NCI-H1417 (cell line): ENCODE measurements around the gene ITGA5.

Experiments
- DNase-seq, 3 experiments: peaks; one replicate each; lab custom pipeline; 2025; lab: John Stamatoyannopoulos, UW

Gene ITGA5

DNA sequence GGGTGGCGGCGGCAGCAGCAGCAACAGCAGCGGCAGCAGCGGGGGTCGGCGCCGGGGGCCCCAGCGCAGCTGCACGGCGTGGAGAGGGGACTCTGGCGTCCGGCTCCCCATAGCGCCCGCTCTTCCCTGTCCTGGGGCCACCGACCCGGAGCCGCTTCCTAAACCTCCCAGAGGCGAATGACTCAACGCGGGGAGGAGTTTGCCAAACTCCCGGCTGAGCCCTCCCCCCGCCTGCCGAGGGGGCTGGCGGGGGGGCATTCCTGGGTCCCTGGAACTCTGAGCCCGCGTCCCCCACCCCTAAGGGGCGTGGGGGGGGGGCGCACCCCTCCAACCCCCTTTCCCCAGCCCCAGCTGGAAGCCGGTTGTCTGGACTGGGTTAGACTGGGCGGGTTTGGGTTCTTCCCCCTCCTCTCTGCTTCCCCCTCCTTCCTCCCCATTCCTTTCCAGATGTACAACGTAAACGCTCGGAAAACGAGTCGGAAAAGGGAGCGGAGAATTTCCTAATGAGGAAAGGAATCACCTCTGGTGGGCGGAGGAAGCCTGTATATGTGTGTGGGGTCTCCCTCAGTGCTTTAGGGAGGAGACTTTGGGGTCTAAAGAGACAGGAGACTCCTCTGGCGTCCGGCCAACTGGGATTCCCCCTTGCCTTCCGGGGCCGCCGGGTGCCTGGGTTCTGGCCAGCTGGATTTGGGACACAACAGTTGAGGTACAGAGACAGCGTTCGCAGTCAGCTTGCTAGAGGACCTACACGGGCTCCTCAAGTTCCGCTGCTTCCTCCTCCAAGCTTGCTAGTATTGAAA is at the start of gene ITGA5:
ITGA5 (minus strand) TSS at position 179 of the 800 bp plus-strand sequence; CDS start at position 111, 68 bp downstream.
- DNase-seq: peak in 2 of 3 experiments; percentile 18 to 27

DNA sequence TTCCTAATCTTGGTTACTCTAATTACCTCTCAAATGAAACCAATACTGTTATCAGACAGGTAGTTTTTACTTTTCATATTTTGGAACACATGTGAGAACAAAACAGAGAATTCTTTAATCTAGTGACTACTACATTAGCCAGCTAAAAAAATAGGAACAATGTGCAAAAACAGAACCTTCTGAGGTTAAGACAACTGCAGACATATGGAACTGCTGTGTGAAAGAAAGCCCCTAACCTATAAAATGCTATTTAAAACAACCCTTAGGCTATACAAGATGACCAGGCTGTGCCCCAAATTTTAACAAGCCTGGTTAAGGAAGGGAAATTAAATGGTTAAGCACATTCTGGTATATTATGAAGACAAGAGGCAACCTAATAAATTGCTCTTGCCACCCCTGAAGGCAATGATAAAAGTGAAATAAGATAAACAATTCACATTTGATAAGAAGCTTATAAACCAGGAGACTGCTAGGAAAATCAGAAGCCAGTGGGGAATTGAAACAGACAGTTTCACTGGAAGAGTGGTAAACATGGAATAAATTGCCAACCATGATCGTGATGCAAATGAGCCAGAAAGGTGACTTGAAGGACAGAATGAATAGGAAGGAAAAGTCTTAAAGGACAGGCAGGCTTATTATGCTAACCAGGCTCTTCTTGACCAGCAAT is 46.9 kb upstream of the ITGA5 start:
- DNase-seq: no peak

DNA sequence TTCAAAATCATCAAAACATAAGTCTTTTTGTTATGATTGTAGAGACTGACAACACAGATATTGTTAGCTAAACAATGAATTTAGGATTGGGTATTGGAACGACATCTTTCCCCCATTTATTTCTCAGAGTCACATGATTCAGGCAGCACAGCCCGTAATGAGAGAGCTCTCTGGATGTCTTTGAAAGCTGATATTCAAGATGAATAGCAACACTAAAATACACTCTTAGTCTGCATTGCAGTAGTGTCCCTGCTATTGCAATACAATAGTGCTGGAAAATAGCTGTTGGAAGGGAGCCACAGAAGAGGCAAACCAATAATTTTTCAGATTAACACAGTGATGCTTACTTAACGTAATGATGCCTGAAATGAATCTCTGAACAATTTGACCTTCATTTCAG is 44.4 kb upstream of the ITGA5 start:
- DNase-seq: peak in 1 of 3 experiments; percentile 37

DNA sequence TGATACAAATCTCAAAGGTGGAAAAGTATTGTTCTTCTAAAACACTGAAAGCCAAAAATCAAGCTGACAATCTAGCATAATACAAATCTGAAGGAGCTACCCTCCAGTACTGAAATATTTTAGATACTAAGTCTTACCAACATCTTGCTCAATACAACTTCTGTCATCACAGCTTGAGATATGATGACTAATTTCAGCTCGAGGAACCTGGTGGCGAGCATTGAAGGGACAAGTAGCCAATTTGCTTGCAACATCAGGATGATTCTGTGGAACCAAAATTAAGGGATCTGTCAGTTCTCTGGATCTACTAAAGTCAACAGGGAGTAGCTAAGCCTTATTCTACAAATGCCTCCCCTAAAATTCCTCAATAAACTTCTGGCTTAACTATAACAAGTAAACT is 44.0 kb upstream of the ITGA5 start:
- DNase-seq: no peak

DNA sequence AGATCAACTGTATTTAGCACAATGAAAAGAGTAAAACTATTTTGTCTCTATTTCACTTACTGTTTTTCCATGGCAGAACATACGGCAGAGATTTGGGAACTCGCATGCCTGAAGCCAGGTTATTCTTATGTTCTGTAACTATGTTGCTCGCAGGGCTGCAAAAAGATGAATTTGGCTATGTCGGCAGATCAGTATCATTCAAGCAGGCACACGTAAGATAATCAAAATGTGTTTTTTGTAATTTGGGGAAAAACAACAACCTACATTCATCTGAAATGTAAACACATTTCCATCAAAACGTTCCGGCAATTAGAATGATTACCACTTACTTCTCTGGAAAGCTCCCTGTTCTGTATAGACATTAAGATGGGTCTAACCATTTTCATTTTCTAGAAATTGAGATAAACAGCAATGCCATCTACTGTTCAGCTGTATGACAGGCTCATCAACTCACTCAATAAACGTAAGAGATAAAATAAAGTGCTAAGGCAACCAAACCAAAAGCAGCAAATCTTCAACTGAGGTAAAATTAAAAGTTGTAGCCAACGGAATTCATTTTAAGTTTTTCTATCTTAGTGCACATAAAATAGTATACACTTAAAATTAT is 41.4 kb upstream of the ITGA5 start:
- no peak for DNase-seq

DNA sequence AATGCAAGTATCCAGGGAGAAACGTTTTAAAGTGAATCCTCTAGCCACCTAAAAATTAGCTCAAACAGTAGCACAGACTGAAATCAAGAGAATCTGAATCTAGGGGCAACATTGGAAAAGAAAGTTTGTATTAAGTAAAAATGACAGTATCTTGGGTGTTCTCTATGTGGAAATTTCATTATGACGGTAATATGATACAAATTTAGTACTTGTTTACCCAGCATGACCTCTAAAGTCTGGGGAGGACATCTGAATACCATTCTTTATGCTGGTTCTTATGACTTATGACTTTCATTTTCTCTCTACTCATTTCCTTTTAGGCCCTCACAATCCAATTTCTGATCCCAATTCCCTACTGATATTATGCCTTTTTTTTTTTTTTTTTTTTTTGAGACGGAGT is 40.3 kb upstream of the ITGA5 start:
- no peak for DNase-seq

DNA sequence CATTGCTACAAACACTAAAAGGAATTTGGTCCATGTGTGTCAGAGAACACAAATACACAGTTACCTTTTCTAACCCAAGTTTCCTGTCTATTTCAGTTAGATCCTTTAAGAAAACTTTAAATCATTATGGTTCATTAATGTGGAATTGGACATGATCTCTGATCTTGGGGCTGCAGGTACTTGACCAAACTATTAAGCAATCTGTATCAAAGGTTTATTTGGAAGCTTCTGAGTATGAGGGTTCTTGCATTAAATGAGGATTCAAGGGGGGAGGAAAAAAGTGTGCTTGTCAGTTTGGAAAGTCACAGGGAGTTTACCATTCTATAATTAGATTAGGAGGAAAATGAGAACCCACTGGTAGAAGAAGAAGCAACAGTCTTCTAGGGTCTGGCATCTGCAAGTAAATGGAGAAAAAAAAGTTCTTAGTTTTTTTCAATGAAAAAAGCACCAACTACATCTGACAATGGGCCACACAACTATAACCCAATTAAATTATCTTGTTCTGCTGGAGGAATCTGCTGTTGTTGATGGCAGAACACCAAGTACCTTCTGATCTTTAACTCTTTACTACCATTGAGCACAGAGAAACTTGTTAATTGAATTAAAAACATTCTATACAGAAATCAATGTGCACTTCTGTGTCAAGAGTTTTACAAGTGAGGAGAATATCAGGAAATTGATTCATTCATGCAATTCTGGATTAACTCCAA is 36.8 kb upstream of the ITGA5 start:
- no peak for DNase-seq

DNA sequence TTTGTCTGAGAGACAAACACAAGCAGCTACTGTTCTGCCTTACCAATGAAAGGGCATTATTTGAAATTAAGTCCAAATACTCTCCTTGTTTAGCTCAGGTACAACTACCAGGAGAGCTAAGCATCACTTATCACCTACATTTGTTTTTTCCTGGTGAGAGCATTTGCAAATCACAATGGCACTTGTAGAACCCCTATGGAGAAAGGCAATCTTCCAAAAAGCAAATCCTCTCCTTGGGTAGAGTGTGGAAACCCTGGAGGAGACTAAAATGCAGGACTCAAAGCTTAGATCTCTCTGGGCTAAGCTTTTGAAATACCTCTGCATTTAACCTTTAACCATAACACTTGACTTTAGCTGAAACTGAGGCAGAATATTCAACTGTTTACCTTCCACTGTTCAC is 33.6 kb upstream of the ITGA5 start:
- peak in 2 of 3 experiments; percentile 38 to 53 for DNase-seq

DNA sequence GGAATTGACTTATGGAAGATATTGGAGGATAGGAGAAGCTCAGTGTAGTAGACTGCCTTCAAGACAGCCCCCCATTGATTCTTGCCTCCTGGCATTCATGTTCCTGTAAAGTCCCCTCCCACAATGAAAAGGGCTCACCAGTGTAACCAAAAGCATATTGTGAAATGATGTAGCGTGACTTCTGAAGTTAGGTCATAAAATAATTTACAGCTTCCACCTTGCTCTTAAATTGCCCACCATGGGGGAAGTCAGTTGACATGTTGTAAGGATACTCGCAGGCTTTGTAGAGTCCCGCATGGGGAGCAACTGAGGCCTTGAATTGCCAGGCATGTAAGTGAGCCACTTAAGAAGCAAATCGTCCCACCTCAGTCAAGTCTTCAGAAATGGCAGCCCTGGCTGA is 29.3 kb upstream of the ITGA5 start:
- no peak for DNase-seq

DNA sequence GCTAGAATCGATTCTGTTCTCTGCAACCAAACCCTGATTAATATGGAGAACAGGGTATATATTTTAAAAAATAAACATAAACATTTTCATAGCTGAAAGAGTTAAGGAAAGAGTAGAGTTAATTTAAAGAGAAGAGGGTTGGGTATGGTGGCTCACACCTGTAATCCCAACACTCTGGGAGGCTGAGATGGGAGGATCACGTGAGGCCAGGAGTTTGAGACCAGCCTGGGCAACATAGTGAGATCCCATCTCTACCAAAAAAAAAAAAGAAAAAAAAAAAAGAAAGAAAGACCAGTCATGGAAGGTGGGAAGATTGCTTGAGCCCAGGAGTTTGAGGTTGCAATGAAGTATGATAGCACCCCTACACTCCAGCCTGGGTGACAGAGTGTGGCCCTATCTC is 28.9 kb upstream of the ITGA5 start:
- no peak for DNase-seq

DNA sequence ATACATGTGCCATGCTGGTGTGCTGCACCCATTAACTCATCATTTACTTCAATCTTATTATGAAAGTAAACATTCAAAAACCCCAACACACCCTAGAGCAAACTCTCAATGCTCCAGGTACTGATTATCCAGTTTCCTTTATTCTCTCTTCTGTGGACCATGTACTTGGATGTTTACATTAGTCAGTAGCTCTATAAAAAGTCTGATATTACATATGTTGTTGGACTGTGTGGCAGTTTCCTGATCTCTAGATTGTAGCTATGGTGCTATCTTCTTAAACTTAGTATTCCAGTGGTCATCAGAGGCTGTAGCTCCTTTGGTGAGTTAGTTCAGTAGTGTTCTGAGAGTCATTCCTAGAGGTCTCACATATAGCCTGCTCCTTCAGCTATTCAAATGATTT is 25.1 kb upstream of the ITGA5 start:
- peak in 2 of 3 experiments; percentile 16 to 58 for DNase-seq

DNA sequence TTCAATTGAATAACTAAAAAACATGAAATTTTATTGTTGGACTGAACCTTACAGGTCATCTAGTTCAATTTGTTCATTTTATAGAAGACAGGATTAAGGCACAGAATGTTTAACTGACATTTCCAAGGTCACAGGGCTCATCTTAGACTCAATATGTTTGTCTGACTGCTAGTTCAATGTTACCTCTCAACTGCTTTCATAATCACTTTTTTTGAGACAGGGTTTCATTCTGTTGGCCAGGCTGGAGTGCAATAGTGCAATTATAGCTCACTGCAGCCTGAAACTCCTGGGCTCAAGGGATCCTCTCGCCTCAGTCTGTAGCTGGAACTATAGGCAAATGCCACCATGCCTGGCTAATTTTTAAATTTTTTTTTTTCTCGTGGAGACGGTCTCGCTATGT is 24.4 kb upstream of the ITGA5 start:
- DNase-seq: no peak

DNA sequence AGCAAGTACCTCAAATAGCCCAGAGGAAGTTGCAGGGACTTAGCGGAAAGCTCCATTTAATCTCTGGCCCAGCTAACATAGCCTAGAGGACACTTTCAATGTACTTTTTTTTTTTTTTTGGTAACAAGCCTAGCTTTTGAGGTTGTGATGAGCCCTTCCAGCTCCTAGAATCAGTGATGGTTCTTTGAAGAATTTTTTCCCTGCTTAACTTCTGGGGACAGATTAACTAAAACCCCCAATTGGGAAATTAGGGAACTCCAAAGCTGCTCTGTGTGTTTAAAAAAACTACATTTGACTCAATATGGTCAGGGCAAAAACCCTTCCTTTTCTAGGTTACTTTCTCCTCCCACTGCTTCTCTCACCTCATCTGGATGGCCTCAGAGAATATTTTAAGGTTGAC is 23.9 kb upstream of the ITGA5 start:
- DNase-seq: no peak

DNA sequence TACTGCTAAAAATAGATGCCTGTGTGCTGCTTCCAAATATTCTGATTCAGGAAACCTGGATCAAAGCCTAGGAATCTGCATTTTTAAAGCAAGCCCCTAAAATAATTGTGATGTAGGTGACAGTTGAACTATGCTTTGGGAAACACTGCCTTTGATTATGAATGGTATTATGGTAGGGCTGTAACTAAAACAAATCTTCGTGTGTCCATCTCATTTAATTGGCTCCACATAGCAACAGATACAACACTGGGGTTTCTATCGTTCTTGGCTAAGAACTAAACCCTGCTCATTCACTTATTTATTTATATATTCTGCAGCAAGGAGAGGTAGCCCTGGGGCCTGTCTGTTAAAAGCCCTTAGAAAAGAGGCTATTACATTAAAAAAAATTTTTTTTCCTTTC is 23.0 kb upstream of the ITGA5 start:
- no peak for DNase-seq

DNA sequence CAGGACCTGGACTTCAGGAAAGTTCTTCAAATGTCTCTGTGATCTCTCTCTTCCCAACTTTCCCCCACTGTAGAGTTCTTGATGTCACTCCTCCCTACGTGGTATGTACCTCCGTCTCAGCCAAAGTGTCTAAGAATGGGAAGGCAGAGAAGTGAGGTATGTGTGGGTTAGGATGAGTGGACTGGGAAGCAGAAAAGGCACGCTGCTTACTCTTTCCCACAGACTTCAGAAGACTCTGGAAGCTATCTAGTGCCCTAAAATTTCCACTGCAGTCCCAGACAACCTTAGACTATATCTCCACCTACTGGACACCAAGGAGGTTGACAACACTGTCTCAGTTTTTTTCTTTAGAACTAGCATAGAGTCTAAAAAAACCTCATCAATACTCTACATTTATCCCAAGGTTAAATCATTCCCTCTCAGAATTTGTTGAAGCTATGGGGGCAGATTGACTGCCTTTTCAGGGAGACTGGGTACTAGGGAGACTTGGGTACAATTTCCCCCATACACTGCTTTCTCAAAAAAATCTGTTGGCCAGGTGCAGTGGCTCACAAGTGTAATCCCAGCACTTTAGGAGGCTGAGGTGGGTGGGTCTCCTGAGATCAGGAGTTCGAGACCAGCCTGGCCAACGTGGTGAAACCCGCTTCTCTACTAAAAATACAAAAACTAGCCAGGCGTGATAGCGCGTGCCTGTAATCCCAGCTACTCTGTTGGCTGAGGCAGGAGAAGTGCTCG is 20.6 kb upstream of the ITGA5 start:
- peak in 2 of 3 experiments; percentile 42 to 64 for DNase-seq

DNA sequence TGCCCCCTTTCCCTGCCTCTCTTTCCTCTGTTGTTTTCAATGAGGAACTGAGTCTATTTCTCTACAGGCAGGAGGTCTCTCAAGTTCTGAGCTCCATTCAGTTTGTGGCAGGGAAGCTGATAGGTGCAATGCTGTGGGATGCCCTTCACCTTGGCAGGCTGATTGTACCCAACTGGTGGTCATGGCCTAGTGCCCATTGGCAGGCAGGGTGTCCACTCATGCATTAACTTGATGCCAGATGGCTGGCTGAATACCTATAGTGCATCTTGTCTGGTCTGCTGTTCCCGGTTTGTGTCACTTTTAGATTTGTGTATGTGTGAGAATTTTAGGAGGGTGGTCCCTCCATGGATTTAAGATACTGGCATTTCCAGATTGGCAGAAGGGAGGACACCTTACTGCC is 20.0 kb upstream of the ITGA5 start:
- DNase-seq: no peak

DNA sequence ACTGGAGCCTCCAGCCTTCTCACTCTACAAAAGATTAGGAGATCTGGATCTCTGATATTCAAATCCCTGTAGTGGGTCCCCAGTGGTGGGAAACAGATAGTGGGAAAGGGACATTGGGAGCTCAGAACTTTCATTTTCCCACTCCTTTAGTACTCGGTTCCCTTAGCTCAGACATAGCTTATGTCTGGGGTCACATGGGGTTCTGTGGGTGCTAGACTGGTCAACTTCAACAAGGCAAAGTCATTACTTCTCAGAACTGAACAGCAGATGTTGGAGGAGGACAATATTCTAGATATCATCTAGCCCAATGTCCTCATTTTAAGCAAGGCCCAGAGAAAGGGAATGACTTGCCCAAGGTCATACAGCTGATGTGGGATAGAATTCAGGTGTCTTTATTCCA is 19.5 kb upstream of the ITGA5 start:
- no peak for DNase-seq

DNA sequence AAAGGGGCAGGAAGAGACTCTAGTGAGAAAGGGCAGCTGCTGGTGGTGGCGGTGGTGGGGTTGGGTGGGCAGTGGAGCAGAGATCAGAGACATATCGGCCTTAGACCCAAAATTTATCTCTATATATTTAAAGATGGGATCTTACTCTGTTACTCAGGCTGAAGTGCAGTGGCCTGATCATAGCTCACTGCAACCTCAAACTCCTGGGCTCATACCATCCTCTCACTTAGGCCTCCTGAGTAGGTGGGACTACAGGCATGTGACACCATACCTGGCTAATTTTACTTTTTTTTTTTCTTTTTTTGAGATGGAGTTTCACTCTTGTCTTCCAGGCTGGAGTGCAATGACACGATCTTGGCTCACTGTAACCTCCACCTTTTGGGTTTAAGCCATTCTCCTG is 18.6 kb upstream of the ITGA5 start:
- DNase-seq: no peak

DNA sequence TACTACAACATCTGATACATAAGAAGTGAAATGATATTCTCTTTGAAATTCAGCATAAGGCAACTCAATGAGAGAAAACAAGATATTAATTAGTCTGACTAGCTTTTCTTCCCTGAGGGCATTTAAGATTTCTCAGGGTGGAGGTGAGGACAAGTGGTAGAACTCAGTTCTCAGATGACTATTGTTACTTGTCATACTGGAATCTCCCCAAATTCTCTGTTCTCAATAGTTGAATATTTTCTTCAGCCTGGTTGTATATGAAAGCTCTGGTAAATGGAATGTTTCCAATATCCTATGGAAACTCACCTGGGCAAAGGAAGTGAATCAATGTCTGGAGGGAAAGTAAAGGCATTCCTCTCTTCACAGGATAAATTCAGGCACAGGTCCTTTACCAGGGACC is 18.2 kb upstream of the ITGA5 start:
- no peak for DNase-seq

DNA sequence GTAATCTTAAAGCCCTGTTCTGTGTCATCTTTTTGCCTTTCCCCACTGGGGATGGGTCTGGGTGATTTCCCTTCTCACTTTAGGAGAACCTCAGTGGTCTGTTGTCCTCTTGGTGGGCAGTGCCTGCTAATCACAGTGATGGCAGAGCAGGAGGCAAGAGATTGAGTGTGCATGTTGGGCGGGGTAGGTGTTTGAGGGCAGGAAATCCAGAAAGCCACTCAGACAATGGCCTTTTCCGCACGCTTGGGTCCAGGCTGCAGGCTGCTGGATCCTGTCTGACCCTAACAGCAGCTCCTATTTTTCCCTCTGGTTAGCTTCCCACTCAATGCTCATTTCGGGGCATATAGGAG is 13.7 kb upstream of the ITGA5 start:
- no peak for DNase-seq

DNA sequence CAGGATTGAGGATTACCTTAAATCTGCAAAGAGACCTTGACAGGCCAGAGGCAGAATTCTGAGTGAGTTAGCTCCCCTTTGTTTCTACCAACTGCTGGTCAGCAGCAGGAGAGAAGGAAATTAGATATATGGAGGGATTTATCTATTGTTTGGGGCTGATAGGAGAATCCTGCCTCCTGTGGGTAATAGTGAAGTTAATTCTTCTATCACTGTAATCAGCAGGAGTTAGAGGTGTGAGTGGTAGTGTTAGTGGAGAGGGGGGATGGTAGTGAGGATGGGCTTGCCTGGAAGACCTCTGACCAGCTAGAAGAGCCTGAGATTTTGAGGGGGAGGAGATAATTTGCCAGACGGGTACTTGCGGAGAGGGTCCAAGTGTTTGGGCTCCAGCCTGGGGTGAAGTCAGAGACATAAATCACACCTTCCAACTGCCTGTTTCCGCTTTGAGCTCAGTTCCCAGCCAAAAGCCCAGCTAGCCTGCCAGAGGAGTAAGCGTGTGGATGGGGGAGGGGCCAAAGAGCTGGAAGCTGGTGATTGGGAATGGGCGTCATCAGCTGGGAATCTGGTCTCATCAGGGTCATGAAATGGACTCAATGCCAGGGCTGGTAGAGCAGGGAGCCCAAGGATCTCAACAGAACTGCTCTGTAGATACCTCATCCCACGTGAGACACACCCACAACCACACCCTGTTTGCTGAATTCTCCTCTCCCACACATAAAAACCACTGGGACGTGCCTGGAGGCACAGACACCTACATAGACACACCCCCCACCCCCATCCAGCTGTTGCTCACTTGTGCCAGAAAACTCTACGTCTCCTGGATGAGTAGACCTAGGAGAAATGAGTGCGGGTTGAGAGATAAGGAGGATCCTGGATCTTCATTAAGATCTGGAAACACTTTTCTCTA is 13.1 kb upstream of the ITGA5 start:
- peak in 1 of 3 experiments; percentile 10 for DNase-seq
